Memory B cell (primary cell): Measurements from ENCODE around the gene RANGRF.

Experiments used
- ATAC-seq: fragments of 150-1000 bp; cut with Tn5 transposase; 2 replicates; pipeline ENCODE4 v1.10.0; 2021; ENCODE audit warnings: low read depth, mild to moderate bottlenecking, moderate library complexity
- DNase-seq, 2 donors: peaks; one replicate each; pipeline ENCODE4 v3.0.0; 2022; ENCODE audit warnings: low spot score in 2 of 2
- H3K27ac Mint-ChIP-seq: one replicate; pipeline ENCODE4 v1.8.0; 2022; ENCODE audit warnings: mild to moderate bottlenecking, moderate library complexity, mixed read lengths
- H3K27me3 Mint-ChIP-seq: one replicate; pipeline ENCODE4 v1.8.0; 2022; ENCODE audit warnings: mixed read lengths
- H3K36me3 Mint-ChIP-seq: one replicate; pipeline ENCODE4 v1.8.0; 2022; ENCODE audit warnings: mild to moderate bottlenecking, mixed read lengths
- H3K4me1 Mint-ChIP-seq: one replicate; pipeline ENCODE4 v1.8.0; 2022; ENCODE audit warnings: mixed read lengths
- H3K4me3 Mint-ChIP-seq: one replicate; pipeline ENCODE4 v1.8.0; 2022; ENCODE audit warnings: mild to moderate bottlenecking, moderate library complexity, mixed read lengths
- H3K9me3 Mint-ChIP-seq: one replicate; pipeline ENCODE4 v1.8.0; 2022; ENCODE audit warnings: mixed read lengths

The RANGRF gene

DNA sequence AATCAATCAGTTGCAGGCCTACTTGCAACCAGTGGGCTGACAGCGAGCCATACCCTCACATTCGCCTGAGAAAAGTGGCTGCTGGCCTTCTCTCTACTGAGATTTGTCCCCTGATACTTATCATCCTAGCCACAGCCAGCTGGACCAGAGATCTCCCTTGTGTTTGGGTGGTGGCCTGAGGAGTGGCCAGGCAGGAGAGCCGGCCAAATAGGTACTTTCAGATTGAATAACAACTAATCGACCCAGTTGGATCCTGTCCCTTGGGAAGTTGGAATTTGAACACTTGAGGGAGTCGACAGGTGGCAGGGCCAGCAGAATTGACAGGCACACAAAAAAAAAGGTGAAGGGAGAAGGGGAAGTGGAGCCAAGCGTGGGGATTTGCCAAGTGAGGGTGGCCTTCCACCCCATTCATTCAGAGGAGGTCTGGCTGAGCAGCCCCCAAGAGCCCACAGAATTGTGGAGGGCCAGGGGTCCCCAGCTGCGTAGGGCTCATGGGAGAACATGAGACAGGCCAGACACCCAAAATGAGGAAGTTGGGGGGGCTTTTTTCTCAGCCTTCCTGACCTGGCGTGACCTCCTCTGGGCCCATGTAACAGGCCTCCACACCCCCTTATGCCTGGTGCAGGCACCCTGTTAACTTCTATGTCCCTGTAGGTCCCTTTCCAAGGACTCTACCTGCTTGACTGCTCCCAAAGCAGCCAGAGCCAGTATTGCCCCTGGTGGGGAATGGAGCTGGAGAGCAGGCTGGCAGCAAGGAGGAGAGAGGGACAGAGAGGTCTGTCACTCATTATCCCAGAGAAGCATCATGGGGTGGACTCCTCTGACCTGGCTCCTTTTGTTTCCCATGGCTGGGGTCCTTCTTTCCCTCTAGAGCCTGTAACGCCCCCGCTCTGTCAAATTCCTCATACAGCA, 2.9 kb upstream of the RANGRF start:
- ATAC-seq (peak; percentile 13), DNase-seq (no peak)
- Mint-ChIP-seq H3K4me3 (no peak overlapping the region), H3K27ac (peak overlapping the region; percentile 50), H3K36me3 (peaks cover 2% of the 10 kb centered on the region), H3K9me3 (no peaks in the 10 kb centered on the region), H3K27me3 (no peaks in the 10 kb centered on the region), H3K4me1 (peaks cover 25% of the 10 kb centered on the region)

- DNase-seq, result no peak
- peaks cover 32% of the 10 kb centered on the region for H3K4me1 Mint-ChIP-seq
- H3K27ac Mint-ChIP-seq, result peak overlapping the region; percentile 95
- ATAC-seq, result no peak
- H3K9me3 Mint-ChIP-seq, result no peaks in the 10 kb centered on the region
- H3K36me3 Mint-ChIP-seq, result peaks cover 2% of the 10 kb centered on the region
- no peaks in the 10 kb centered on the region for H3K27me3 Mint-ChIP-seq
- peak overlapping the region; percentile 93 for H3K4me3 Mint-ChIP-seq
These were observed 677 bp upstream of the RANGRF start for GRCh38 chr17:8287651-8288335.

DNA sequence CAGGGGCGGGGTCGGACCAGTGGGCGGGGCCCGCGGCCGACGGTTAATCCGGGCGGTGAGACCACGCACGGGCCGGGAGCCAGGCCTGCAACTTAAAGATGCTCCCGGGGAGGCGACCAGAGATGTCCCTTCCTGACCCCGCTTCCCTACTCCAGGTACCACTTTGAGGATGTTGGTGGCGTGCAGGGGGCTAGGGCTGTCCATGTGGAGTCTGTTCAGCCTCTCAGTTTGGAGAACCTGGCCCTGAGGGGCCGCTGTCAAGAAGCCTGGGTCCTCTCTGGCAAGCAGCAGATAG, 580 bp downstream of the RANGRF start:
- Mint-ChIP-seq H3K4me3 (peak overlapping the region; percentile 93), H3K4me1 (peaks cover 37% of the 10 kb centered on the region), H3K27me3 (no peaks in the 10 kb centered on the region), H3K9me3 (no peaks in the 10 kb centered on the region), H3K27ac (peak overlapping the region; percentile 95), H3K36me3 (peaks cover 2% of the 10 kb centered on the region)
- ATAC-seq (no peak), DNase-seq (no peak)

GRCh38 chr17:8290043-8290442, 1.6 kb downstream of the RANGRF start:
- H3K27ac Mint-ChIP-seq, result peak overlapping the region; percentile 31
- H3K4me3 Mint-ChIP-seq, result peak overlapping the region; percentile 49
- no peaks in the 10 kb centered on the region for H3K9me3 Mint-ChIP-seq

GRCh38 chr17:8292639-8293395, 4.3 kb downstream of the RANGRF start:
- H3K27ac Mint-ChIP-seq, result peak overlapping the region; percentile 11
- ATAC-seq (no peak), DNase-seq (no peak)
- peaks cover 38% of the 10 kb centered on the region for H3K4me1 Mint-ChIP-seq
- H3K36me3 Mint-ChIP-seq, result peaks cover 2% of the 10 kb centered on the region
- no peaks in the 10 kb centered on the region for H3K9me3 Mint-ChIP-seq
- no peak overlapping the region for H3K4me3 Mint-ChIP-seq
- no peaks in the 10 kb centered on the region for H3K27me3 Mint-ChIP-seq

More at GRCh38 chr17:8290043-8290442, 1.6 kb downstream of the RANGRF start:
- ATAC-seq (no peak), DNase-seq (no peak)
- peaks cover 43% of the 10 kb centered on the region for H3K4me1 Mint-ChIP-seq
- peaks cover 2% of the 10 kb centered on the region for H3K36me3 Mint-ChIP-seq
- H3K27me3 Mint-ChIP-seq, result no peaks in the 10 kb centered on the region

DNA sequence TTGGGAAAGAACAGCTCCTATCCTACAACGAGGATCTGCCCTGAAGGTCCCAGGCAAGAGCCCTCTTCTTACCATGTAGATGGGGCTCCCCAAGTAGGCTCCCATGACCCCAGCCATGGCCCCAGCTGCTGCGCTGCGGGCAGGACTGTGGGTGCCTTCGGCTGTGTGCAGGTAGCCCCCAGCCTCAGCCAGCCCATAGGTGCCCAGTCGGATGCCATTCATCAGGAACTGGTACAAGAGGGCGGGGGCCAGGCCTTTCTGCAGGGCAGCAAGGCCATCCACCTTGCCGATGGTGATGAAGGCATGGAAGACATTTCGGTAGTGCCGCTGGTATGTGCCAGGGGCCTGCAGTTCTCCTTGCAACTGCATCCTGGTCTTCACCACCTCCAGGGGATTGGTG, 5.9 kb downstream of the RANGRF start:
- H3K36me3 Mint-ChIP-seq, result peaks cover 2% of the 10 kb centered on the region
- ATAC-seq, result no peak
- no peak for DNase-seq
- no peaks in the 10 kb centered on the region for H3K9me3 Mint-ChIP-seq
- no peaks in the 10 kb centered on the region for H3K27me3 Mint-ChIP-seq
- H3K4me3 Mint-ChIP-seq, result peak overlapping the region; percentile 93
- peak overlapping the region; percentile 82 for H3K27ac Mint-ChIP-seq
- H3K4me1 Mint-ChIP-seq, result peaks cover 29% of the 10 kb centered on the region

GRCh38 chr17:8294814-8295316, 6.4 kb downstream of the RANGRF start:
- H3K4me1 Mint-ChIP-seq, result peaks cover 25% of the 10 kb centered on the region
- peak overlapping the region; percentile 93 for H3K4me3 Mint-ChIP-seq
- no peaks in the 10 kb centered on the region for H3K9me3 Mint-ChIP-seq
- peaks cover 2% of the 10 kb centered on the region for H3K36me3 Mint-ChIP-seq
- ATAC-seq, result no peak
- H3K27ac Mint-ChIP-seq, result peak overlapping the region; percentile 82
- no peak for DNase-seq
- no peaks in the 10 kb centered on the region for H3K27me3 Mint-ChIP-seq

DNA sequence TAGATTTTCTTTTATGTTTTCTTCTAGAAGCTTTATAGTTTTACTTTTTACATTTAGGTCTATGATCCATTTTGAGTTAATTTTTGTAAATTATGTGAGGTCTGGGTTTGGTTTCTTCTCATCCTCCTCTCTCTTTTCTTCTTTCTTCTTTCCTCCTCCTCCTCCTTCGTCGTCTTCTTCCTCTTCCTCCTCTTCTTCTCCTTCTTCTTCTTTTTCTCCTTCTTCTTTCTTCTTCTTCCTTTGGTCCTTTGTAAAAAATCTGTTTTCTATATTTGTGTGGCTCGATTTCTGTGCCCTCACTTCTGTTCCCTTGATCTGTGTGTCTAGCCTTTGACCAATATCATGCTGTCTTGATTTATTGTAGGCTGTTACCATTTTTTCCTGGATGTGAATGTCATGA, 11.8 kb downstream of the RANGRF start:
- no peaks in the 10 kb centered on the region for H3K27me3 Mint-ChIP-seq
- no peak for DNase-seq
- no peaks in the 10 kb centered on the region for H3K9me3 Mint-ChIP-seq
- H3K4me3 Mint-ChIP-seq, result no peak overlapping the region
- H3K27ac Mint-ChIP-seq, result peak overlapping the region; percentile 22
- no peaks in the 10 kb centered on the region for H3K36me3 Mint-ChIP-seq
- ATAC-seq, result no peak
- peaks cover 7% of the 10 kb centered on the region for H3K4me1 Mint-ChIP-seq

- H3K4me1 Mint-ChIP-seq, result peaks cover 7% of the 10 kb centered on the region
- no peaks in the 10 kb centered on the region for H3K9me3 Mint-ChIP-seq
- no peaks in the 10 kb centered on the region for H3K27me3 Mint-ChIP-seq
- H3K4me3 Mint-ChIP-seq, result no peak overlapping the region
- DNase-seq (peak; percentile 43 to 68), ATAC-seq (peak; percentile 93)
- no peaks in the 10 kb centered on the region for H3K36me3 Mint-ChIP-seq
- peak overlapping the region; percentile 22 for H3K27ac Mint-ChIP-seq
These were observed 12.3 kb downstream of the RANGRF start for GRCh38 chr17:8300627-8301242.

DNA sequence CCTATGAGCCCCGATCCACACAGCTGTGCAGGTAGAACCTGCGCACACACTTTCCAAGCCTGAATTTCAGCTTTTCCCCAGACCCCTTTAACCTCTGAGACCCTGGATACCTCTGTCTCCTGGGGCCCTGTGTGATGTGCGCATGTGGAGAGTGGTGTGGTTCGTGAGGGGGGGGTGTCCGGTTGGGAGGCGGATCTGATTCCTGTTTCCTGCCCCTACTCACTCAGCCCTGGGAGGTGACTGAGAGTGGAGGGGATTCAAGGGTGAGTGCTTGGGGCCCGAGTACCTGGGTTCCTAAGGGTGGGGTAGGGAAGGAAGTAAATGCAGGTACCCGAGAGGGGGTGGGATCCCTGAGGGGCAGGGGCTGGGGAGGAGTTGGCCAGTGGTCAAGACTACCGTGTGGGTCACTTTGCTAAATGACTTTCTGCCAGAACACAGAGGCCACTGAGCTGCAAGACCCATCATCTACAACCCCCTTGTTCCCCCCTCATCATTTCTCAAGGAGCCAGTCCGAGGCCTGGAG, 22.2 kb downstream of the RANGRF start:
- Mint-ChIP-seq H3K9me3 (no peaks in the 10 kb centered on the region), H3K4me3 (no peak overlapping the region)
- ATAC-seq, result no peak

DNA sequence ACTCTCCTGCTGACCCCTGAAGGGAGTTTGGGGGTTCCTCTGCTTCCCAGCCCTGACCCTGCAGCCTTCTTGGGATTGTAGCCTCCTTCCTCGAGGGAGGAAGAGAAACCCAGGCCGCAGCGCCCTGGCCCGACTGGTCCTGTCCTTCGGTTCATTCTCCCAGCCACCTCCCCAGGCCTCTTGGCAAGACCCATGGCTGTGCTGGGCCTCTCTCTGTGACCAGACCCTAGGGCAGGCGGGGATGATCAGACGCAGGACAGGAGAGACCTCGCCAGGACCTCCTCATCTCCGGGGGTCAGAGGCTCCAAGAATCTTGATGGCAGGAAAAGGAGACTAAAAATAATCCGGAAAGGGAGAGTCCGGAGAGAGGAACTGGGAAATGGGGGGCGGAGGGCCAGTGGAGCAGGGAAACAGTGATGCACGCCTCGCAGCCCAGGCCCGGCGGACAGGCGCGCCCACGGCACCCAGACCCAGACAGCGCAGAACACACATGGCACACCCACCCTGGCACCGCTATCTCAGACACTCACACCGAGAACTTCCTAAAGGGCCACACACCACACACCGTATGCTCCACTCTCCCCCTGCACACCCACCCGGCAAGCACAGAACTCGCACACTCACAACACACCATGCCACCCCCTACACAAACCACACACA, 22.8 kb downstream of the RANGRF start:
- no peak for DNase-seq
- Mint-ChIP-seq H3K4me3 (no peak overlapping the region), H3K27me3 (peaks cover 34% of the 10 kb centered on the region)

More for the DNA sequence above, 22.2 kb downstream of the RANGRF start:
- no peaks in the 10 kb centered on the region for H3K36me3 Mint-ChIP-seq
- no peak for DNase-seq
- peaks cover 34% of the 10 kb centered on the region for H3K27me3 Mint-ChIP-seq
- H3K27ac Mint-ChIP-seq, result no peak overlapping the region
- no peaks in the 10 kb centered on the region for H3K4me1 Mint-ChIP-seq

DNA sequence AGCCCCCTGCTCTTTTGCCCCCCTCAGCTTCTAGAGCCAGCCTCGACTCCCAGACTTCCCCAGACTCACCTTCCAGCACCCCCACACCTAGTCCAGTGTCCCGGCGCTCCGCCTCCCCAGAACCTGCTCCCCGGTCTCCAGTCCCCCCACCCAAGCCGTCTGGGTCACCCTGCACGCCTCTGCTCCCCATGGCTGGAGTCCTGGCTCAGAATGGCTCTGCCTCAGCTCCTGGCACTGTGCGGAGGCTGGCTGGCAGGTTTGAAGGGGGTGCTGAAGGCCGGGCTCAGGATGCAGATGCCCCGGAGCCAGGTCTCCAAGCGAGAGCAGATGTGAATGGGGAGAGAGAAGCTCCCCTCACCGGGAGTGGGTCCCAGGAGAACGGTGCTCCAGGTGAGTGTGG, 23.8 kb downstream of the RANGRF start:
- DNase-seq (no peak), ATAC-seq (no peak)
- Mint-ChIP-seq H3K4me3 (no peak overlapping the region), H3K9me3 (no peaks in the 10 kb centered on the region), H3K27me3 (peaks cover 34% of the 10 kb centered on the region), H3K4me1 (no peaks in the 10 kb centered on the region), H3K27ac (no peak overlapping the region), H3K36me3 (no peaks in the 10 kb centered on the region)

More for the DNA sequence above, 22.8 kb downstream of the RANGRF start:
- H3K4me1 Mint-ChIP-seq, result no peaks in the 10 kb centered on the region
- no peaks in the 10 kb centered on the region for H3K9me3 Mint-ChIP-seq
- no peak overlapping the region for H3K27ac Mint-ChIP-seq
- H3K36me3 Mint-ChIP-seq, result no peaks in the 10 kb centered on the region
- no peak for ATAC-seq
